HepG2 (cell line): Measurements from ENCODE around the gene GPSM1. TPM values are rescaled to one million over a fixed set of nuclear protein-coding genes. Genes with fewer than 3 reads are reported as not detected.
A peak's percentile ranks its signal among the peaks of the same experiment; 100 is the strongest.
"Not testable (repeated sequence)": the region's sequence is repeated elsewhere in the genome, so short reads cannot be mapped to it uniquely, and the experiment has no call there.

ENCODE experiments used
- ATAC-seq: fragments of 200-7000 bp; cut with Tn5 transposase; 3 replicates; pipeline ENCODE4 v1.9.1; 2020; ENCODE audit warnings: mild to moderate bottlenecking, moderate library complexity
- BruUV-seq: library from RNA; stranded (reverse); fragments of 400-500 nt; replicated peaks from 2 replicates; lab custom pipeline; 2021; lab: Mats Ljungman, UMichigan
- CTCF ChIA-PET: fragments of 300-600 bp; formaldehyde crosslinking; extraction: SDS; loops from one replicate; lab custom pipeline; 2021; ENCODE audit warnings: low total read pairs, inconsistent platforms, low intra/inter-chr PET ratio; lab: Yijun Ruan, JAX
- POLR2A ChIA-PET: fragments of 350-600 bp; sonication (Branson Sonifier 250); formaldehyde crosslinking; loops from one replicate; lab custom pipeline; 2020; ENCODE audit warnings: antibody characterized with exemption, inconsistent platforms; lab: Yijun Ruan, JAX
- DNase-seq: peaks from one replicate; pipeline ENCODE4 v3.0.0-alpha.2; 2015; ENCODE audit warnings: low spot score
- FAIRE-seq: peaks from 3 replicates; lab custom pipeline; 2011; peaks lifted over from hg19 to GRCh38; lab: Jason Lieb, UNC
- H2AFZ ChIP-seq: one replicate; pipeline ENCODE4 v1.6.1; 2011; ENCODE audit warnings: low read length, inconsistent platforms
- H3K27ac ChIP-seq: fragments of 300-600 bp; 3 replicates; pipeline ENCODE4 v1.8.0; 2011; ENCODE audit warnings: mixed run types, mild to moderate bottlenecking, mixed read lengths, low read length, inconsistent platforms; ENCODE audit not compliant: insufficient read depth; ENCODE audit errors: extremely low read length
- H3K27me3 ChIP-seq, 2 experiments: fragments of 200-600 bp in 1 of 2; 2 replicates in 1 of 2; 3 replicates in 1 of 2; pipeline versions ENCODE4 v1.6.0 to v1.8.0; 2011; ENCODE audit warnings: low read length in 2 of 2, mild to moderate bottlenecking in 2 of 2, moderate library complexity in 2 of 2, inconsistent platforms in 1 of 2; ENCODE audit not compliant: insufficient read depth in 2 of 2, control insufficient read depth in 1 of 2
- H3K36me3 ChIP-seq, 2 experiments: fragments of 200-600 bp in 1 of 2; replicated peaks in 1 of 2; 2 replicates in 1 of 2; 3 replicates in 1 of 2; pipeline versions ENCODE4 v1.5.1 to v1.8.0; 2011; ENCODE audit warnings: low read length in 2 of 2, inconsistent platforms in 1 of 2; ENCODE audit not compliant: insufficient read depth in 2 of 2, control insufficient read depth in 1 of 2
- H3K4me1 ChIP-seq: 2 replicates; pipeline ENCODE4 v1.5.1; 2012; ENCODE audit warnings: low read length, inconsistent platforms; ENCODE audit not compliant: insufficient read depth
- H3K4me2 ChIP-seq: 2 replicates; pipeline ENCODE4 v1.6.0; 2011; ENCODE audit warnings: low read depth, low read length, inconsistent platforms
- H3K4me3 ChIP-seq, 3 experiments: fragments of 200-600 bp in 1 of 3; sonication (generic), shearing (Covaris generic) in 1 of 3; replicated peaks in 1 of 3; 2 replicates each; pipeline ENCODE4 v1.5.1; 2011 to 2016; ENCODE audit warnings: low read length in 3 of 3, inconsistent platforms in 2 of 3, low read depth in 2 of 3, mild to moderate bottlenecking in 2 of 3, control low read depth in 1 of 3, mixed read lengths in 1 of 3; ENCODE audit not compliant: insufficient read depth in 1 of 3
- H3K79me2 ChIP-seq: one replicate; pipeline ENCODE4 v1.6.1; 2011; ENCODE audit warnings: low read length, inconsistent platforms; ENCODE audit not compliant: insufficient read depth
- H3K9ac ChIP-seq: 2 replicates; pipeline ENCODE4 v1.6.0; 2011; ENCODE audit warnings: mild to moderate bottlenecking, low read depth, low read length, inconsistent platforms; ENCODE audit not compliant: insufficient read depth
- H3K9me3 ChIP-seq: 2 replicates; pipeline ENCODE4 v1.5.1; 2012; ENCODE audit warnings: mild to moderate bottlenecking, low read length
- H4K20me1 ChIP-seq: 2 replicates; pipeline ENCODE4 v1.6.0; 2011; ENCODE audit warnings: inconsistent platforms, mild to moderate bottlenecking, low read length, moderate library complexity; ENCODE audit not compliant: insufficient read depth
- CEBPB ChIP-seq: IDR thresholded peaks from 2 replicates; pipeline ENCODE4 v1.6.1; 2011; ENCODE audit warnings: low read depth, low read length, improper control_type of control experiment, borderline replicate concordance
- CENPT ChIP-seq: sonication (generic); formaldehyde crosslinking; IDR thresholded peaks from 2 replicates; pipeline ENCODE4 v1.8.0; 2022; ENCODE audit warnings: low read depth, mild to moderate bottlenecking, moderate library complexity, missing genetic modification reagents
- WGBS: methylation state at CpG from one replicate; pipeline ENCODE4 v1.1.6; 2017; ENCODE audit warnings: low lambda C conversion rate; 5-methylcytosine and 5-hydroxymethylcytosine counted together
- in situ Hi-C: cut with HindIII; loops from 2 replicates; pipeline ENCODE4 v1.10.0; 2017; ENCODE audit warnings: low pct_unique_long_range_greater_than_20kb; ENCODE audit not compliant: extremely low pct_ligation_motif_present
- intact Hi-C: fragments of 100-400 bp; cut with micrococcal nuclease; formaldehyde crosslinking; loops from one replicate; pipeline ENCODE4 v1.10.0; 2022; ENCODE audit not compliant: unreplicated experiment
- polyA plus RNA-seq, 8 experiments: library from polyadenylated mRNA; depleted of rRNA in 3 of 8; stranded (reverse) in 7 of 8; unstranded in 1 of 8; fragments of >200 nt; fragmentation: Illumina TruSeq in 4 of 8; extraction: Trizol in 4 of 8; gene quantifications; 2 replicates each; pipeline versions ENCODE4 v1.2.1 to v1.2.3, GENCODE V29; 2011 to 2016; ENCODE audit warnings: low read depth in 4 of 8, missing spikeins in 1 of 8, mixed read lengths in 1 of 8; ENCODE audit not compliant: insufficient read depth in 1 of 8
- total RNA-seq, 5 experiments: library from RNA; depleted of rRNA; stranded (reverse); fragments of >200 nt; fragmentation: Illumina TruSeq; extraction: Trizol; gene quantifications; 2 replicates each; pipeline ENCODE4 v1.2.3, GENCODE V29; 2016; ENCODE audit warnings: low read depth in 1 of 5
- TF ChIP-seq, protein P1 (sequence below): sonication (generic); formaldehyde crosslinking; IDR thresholded peaks from 2 replicates; pipeline ENCODE4 v1.4.0; 2020; ENCODE audit warnings: missing genetic modification reagents
- TF ChIP-seq, protein P2 (sequence below): sonication (generic); formaldehyde crosslinking; IDR thresholded peaks from 2 replicates; pipeline ENCODE4 v1.5.0; 2020; ENCODE audit warnings: mild to moderate bottlenecking, missing genetic modification reagents

The GPSM1 gene
- total and polyA plus RNA-seq, 2 of the 13 experiments (the other 11 are each of a cell fraction or from before 2014, with no cell fraction given), result 1.0 to 2.4 TPM

DNA sequence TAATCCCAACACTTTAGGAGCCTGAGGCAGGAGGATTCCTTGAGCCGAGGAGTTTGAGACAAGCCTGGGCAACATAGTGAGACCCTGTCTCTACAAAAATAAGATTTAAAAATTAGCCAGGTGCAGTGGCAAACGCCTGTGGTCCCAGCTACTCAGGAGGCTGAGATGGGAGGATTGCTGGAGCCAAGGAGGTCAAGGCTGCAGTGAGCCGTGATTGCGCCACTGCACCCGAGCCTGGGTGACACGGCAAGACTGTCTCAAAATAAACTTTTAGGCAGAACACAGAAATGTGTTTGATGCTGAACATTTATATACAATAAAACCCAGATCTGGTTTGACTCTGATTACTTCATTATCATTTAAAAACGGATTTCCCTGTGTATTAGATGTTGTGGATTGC, 78.1 kb downstream of the GPSM1 start:
- Histone ChIP-seq H3K4me1 (peaks cover 23% of the 10 kb centered on the region), H3K79me2 (peaks cover 16% of the 10 kb centered on the region)
- CTCF ChIA-PET, result no interaction called here

DNA sequence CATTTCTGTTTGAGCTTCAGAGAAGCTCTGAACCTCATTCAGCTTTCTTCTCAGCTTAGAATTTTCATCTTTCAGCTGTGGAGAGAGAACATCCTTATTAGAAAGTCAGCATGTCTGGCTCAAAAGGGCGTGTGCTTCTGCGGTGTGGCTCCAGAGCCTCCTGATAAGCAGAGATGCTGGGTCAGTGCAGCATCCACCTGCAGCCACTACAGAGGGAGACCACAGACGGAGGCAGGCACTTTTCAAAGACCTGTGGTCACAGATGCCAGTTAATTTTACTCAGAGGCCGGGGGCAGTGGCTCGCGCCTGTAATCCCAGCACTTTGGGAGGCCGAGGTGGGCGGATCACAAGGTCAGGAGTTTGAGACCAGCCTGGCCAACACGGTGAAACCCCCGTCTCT, 78.6 kb downstream of the GPSM1 start:
- H4K20me1 ChIP-seq, BruUV-seq, in situ Hi-C loops, H3K9ac ChIP-seq, DNase-seq, H3K9me3 ChIP-seq, FAIRE-seq, H2AFZ ChIP-seq, H3K4me3 ChIP-seq, H3K4me2 ChIP-seq, H3K27me3 ChIP-seq, ATAC-seq, POLR2A ChIA-PET, H3K27ac ChIP-seq, CTCF ChIA-PET, intact Hi-C loops: not testable (repeated sequence)
- Histone ChIP-seq H3K36me3 (peaks cover 11 to 39% of the 10 kb centered on the region in 2 experiments; a peak in 4 of 5 replicates), H3K79me2 (peaks cover 20% of the 10 kb centered on the region), H3K4me1 (peaks cover 19% of the 10 kb centered on the region)
- WGBS, result 100% methylated on average over 2 of the region's 10 CpGs

More for the DNA sequence above, 78.1 kb downstream of the GPSM1 start:
- DNase-seq (no peak), ATAC-seq (no peak), FAIRE-seq (no peak)
- no peaks in the 10 kb centered on the region for H3K27me3 ChIP-seq
- BruUV-seq, result no TSS peak
- no peak overlapping the region for H2AFZ ChIP-seq
- POLR2A ChIA-PET, result no interaction called here
- no peak overlapping the region for H3K27ac ChIP-seq
- intact Hi-C loops (no loop called here), in situ Hi-C loops (no loop called here)
- no peak overlapping the region for H3K9ac ChIP-seq
- H3K4me3 ChIP-seq, result no peak overlapping the region
- TF ChIP-seq CEBPB (0 out of 2 replicates have a peak, but pooled peaks have one; percentile 30), CENPT (no peak)
- TF ChIP-seq, protein P1, sequence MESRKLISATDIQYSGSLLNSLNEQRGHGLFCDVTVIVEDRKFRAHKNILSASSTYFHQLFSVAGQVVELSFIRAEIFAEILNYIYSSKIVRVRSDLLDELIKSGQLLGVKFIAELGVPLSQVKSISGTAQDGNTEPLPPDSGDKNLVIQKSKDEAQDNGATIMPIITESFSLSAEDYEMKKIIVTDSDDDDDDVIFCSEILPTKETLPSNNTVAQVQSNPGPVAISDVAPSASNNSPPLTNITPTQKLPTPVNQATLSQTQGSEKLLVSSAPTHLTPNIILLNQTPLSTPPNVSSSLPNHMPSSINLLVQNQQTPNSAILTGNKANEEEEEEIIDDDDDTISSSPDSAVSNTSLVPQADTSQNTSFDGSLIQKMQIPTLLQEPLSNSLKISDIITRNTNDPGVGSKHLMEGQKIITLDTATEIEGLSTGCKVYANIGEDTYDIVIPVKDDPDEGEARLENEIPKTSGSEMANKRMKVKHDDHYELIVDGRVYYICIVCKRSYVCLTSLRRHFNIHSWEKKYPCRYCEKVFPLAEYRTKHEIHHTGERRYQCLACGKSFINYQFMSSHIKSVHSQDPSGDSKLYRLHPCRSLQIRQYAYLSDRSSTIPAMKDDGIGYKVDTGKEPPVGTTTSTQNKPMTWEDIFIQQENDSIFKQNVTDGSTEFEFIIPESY (CRISPR knock-in tag), result 0 out of 2 replicates have a peak, but pooled peaks have one; percentile 15
- TF ChIP-seq, protein P2, sequence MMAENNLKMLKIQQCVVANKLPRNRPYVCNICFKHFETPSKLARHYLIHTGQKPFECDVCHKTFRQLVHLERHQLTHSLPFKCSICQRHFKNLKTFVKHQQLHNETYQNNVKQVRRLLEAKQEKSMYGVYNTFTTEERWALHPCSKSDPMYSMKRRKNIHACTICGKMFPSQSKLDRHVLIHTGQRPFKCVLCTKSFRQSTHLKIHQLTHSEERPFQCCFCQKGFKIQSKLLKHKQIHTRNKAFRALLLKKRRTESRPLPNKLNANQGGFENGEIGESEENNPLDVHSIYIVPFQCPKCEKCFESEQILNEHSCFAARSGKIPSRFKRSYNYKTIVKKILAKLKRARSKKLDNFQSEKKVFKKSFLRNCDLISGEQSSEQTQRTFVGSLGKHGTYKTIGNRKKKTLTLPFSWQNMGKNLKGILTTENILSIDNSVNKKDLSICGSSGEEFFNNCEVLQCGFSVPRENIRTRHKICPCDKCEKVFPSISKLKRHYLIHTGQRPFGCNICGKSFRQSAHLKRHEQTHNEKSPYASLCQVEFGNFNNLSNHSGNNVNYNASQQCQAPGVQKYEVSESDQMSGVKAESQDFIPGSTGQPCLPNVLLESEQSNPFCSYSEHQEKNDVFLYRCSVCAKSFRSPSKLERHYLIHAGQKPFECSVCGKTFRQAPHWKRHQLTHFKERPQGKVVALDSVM (CRISPR knock-in tag), result peak; percentile 49; the same call in 1 of the 2 replicates
- H4K20me1 ChIP-seq, result no peaks in the 10 kb centered on the region
- H3K9me3 ChIP-seq, result no peaks in the 10 kb centered on the region
- H3K4me2 ChIP-seq, result no peak overlapping the region
- H3K36me3 ChIP-seq, result peaks cover 11 to 39% of the 10 kb centered on the region in 2 experiments; a peak in 4 of 5 replicates
- 84% methylated on average over 7 of the region's 7 CpGs for WGBS
